Heart right ventricle (tissue), 16 donors: ENCODE results near the gene IQGAP1. TPM values are rescaled to one million over a fixed set of nuclear protein-coding genes. Genes with fewer than 3 reads are reported as not detected.
"Not testable (repeated sequence)": the region's sequence is repeated elsewhere in the genome, so short reads cannot be mapped to it uniquely, and the experiment has no call there.

ENCODE experiments used
- ATAC-seq, 8 donors: fragments of 200-7000 bp; cut with Tn5 transposase; one replicate each; pipeline ENCODE4 v1.9.1; 2020; ENCODE audit warnings: mild to moderate bottlenecking in 8 of 8, moderate library complexity in 8 of 8, moderate number of reproducible peaks in 1 of 8
- DNase-seq, 2 donors: peaks; one replicate each; pipeline ENCODE4 v3.0.0-alpha.2; 2020
- H3K27ac ChIP-seq, 10 donors: fragments of 200-600 bp; sonication (generic) in 2 of 10; one replicate each; pipeline versions ENCODE4 v1.5.0 to v1.8.0; 2020 to 2022; ENCODE audit warnings: mild to moderate bottlenecking in 3 of 10
- H3K27me3 ChIP-seq, 7 donors: fragments of 200-600 bp; one replicate each; pipeline ENCODE4 v1.8.0; 2021 to 2022; ENCODE audit warnings: mild to moderate bottlenecking in 2 of 7
- H3K36me3 ChIP-seq, 9 donors: fragments of 200-600 bp; sonication (generic) in 1 of 9; one replicate each; pipeline versions ENCODE4 v1.5.0 to v1.8.0; 2020 to 2022; ENCODE audit warnings: mild to moderate bottlenecking in 2 of 9
- H3K4me1 ChIP-seq, 9 donors: fragments of 200-600 bp; sonication (generic) in 1 of 9; one replicate each; pipeline versions ENCODE4 v1.5.0 to v1.8.0; 2020 to 2022; ENCODE audit warnings: mild to moderate bottlenecking in 4 of 9
- H3K4me3 ChIP-seq, 10 donors: fragments of 200-600 bp; sonication (generic) in 2 of 10; one replicate each; pipeline versions ENCODE4 v1.5.0 to v1.8.0; 2020 to 2022; ENCODE audit warnings: mild to moderate bottlenecking in 7 of 10, moderate library complexity in 2 of 10
- H3K9me3 ChIP-seq, 11 donors: fragments of 200-600 bp in 10 of 11; sonication (generic) in 2 of 11; one replicate each; pipeline versions ENCODE4 v1.5.0 to v1.8.0; 2013 to 2022; ENCODE audit warnings: mild to moderate bottlenecking in 2 of 11, control low read depth in 1 of 11, moderate library complexity in 1 of 11
- CTCF ChIP-seq, 9 donors: fragments of 200-600 bp; sonication (generic) in 2 of 9; IDR thresholded peaks; one replicate each; pipeline versions ENCODE4 v1.5.0 to v1.8.0; 2021 to 2022; ENCODE audit warnings: antibody characterized with exemption in 9 of 9, mild to moderate bottlenecking in 5 of 9, moderate library complexity in 1 of 9
- WGBS, 2 donors: extraction: QIAGEN DNeasy Blood & Tissue Kit; methylation state at CpG; one replicate each; pipeline ENCODE4 v1.1.7; 2013; ENCODE audit warnings: inconsistent platforms in 1 of 2; 5-methylcytosine and 5-hydroxymethylcytosine counted together
- intact Hi-C, 10 donors: fragments of 100-400 bp; cut with DNase I; formaldehyde crosslinking; loops; one replicate each; pipeline versions ENCODE4 v1.11.1 to v1.14.2; 2022
- polyA plus RNA-seq, 2 donors: library from polyadenylated mRNA; stranded (reverse); fragments of 200-250 nt; gene quantifications; one replicate each; pipeline ENCODE4 v1.2.3, GENCODE V29; 2013
- total RNA-seq, 10 donors: library from RNA; stranded (reverse); fragmentation: NEBNext Ultra II Directional in 3 of 10; extraction: Animal tissue kit (Norgen Biotek cat#: 25700) in 3 of 10; gene quantifications; one replicate each; pipeline versions ENCODE4 v1.2.1 to v1.2.4, GENCODE V29; 2021 to 2023
- donor health status: Arrhythmogenic right ventricular cardiomyopathy.
- donor health status: ischemic (EF 13 %, LVEDD 7.1; RV severe dilation, severe dysfunction).
- donor health status: healthy with polysubstance abuse.
- donor health status: DM: no; HTN: yes; CAD: no.
- donor health status: DM: no; HTN: no; CAD: no.
- donor health status: ischemic (EF 25% LVEDD 6.9; RV normal size, moderate dysfunction).
- donor health status: ischemic (EF 25% LVEDD 5.7; RV mildly dilated, moderate dysfunction).
- donor health status: healthy.
- donor health status: DM: yes; HTN: yes; CAD: no.
- donor health status: Ischemic cardiomyopathy.
- donor health status: ischemic (EF 35%, LVEDD 5.7; RV mildly dilated, moderate dysfunction).
- donor health status: nonischemic (EF 11% LVEDD 7.7; RV severe dilation, severe dysfunction).
- donor health status: DM: yes; HTN: yes; CAD: no.
- donor health status: PGD.
- donor health status: ischemic (EF 29% LVEDD 5.4; RV normal size, mild dysfunction).
- donor health status: nonischemic (EF 23%, LVEDD 6.1; RV moderate dilation, normal function).

Gene IQGAP1
- total and polyA plus RNA-seq, 12 donors = 28.6 to 81.7 (median 35.0) TPM

- 64 to 72% methylated on average over 9 of the region's 9 CpGs for WGBS, 2 donors
- ATAC-seq (peak in 2 of 8 donors; percentile 23 to 44), DNase-seq (no peak)
- H3K9me3 ChIP-seq = peaks cover 0 to 5% (median 0%) of the 10 kb centered on the region in 11 donors
- H3K27me3 ChIP-seq = no peaks in the 10 kb centered on the region
- H3K27ac ChIP-seq = peak overlapping the region in 5 of 10 donors; percentile 18 to 77 (median 35)
- H3K4me3 ChIP-seq = no peak overlapping the region
- intact Hi-C loops = no loop called here
- H3K36me3 ChIP-seq = no peaks in the 10 kb centered on the region
- no peak for TF ChIP-seq CTCF (IDR thresholded peaks at IDR 0.05)
- H3K4me1 ChIP-seq = peaks cover 12 to 72% (median 59%) of the 10 kb centered on the region in 9 donors
Measured at GRCh38 chr15:90414408-90415028, 26.5 kb downstream of the IQGAP1 start.

- 94 to 95% methylated on average over 5 of the region's 5 CpGs for WGBS, 2 donors
- H3K36me3 ChIP-seq, H3K27ac ChIP-seq, H3K4me3 ChIP-seq, intact Hi-C loops, H3K27me3 ChIP-seq, ATAC-seq, DNase-seq, H3K9me3 ChIP-seq: not testable (repeated sequence)
- H3K4me1 ChIP-seq = peaks cover 17 to 83% (median 72%) of the 10 kb centered on the region in 9 donors
Measured at GRCh38 chr15:90416052-90416451, 28.0 kb downstream of the IQGAP1 start.

GRCh38 chr15:90418627-90419026, 30.6 kb downstream of the IQGAP1 start:
- DNase-seq = no peak
- Histone ChIP-seq H3K36me3 (no peaks in the 10 kb centered on the region), H3K27ac (peak overlapping the region in 2 of 10 donors; percentile 7 to 51), H3K27me3 (no peaks in the 10 kb centered on the region), H3K4me1 (peaks cover 9 to 83% (median 74%) of the 10 kb centered on the region in 9 donors), H3K9me3 (peaks cover 0 to 5% (median 0%) of the 10 kb centered on the region in 11 donors), H3K4me3 (no peak overlapping the region)
- no peak for ATAC-seq
- intact Hi-C loops = no loop called here
- 73 to 79% methylated on average over 4 of the region's 4 CpGs for WGBS, 2 donors
- TF ChIP-seq CTCF (IDR thresholded peaks at IDR 0.05) = no peak

- no peak for DNase-seq
- TF ChIP-seq CTCF (IDR thresholded peaks at IDR 0.05) = no peak
- no peak overlapping the region for H3K4me3 ChIP-seq
- H3K9me3 ChIP-seq = peaks cover 0 to 5% (median 0%) of the 10 kb centered on the region in 11 donors
- no peak for ATAC-seq
- H3K27me3 ChIP-seq = no peaks in the 10 kb centered on the region
- H3K36me3 ChIP-seq = no peaks in the 10 kb centered on the region
- H3K27ac ChIP-seq = peak overlapping the region in 4 of 10 donors; percentile 7 to 51 (median 20)
- intact Hi-C loops = no loop called here
- peaks cover 8 to 83% (median 74%) of the 10 kb centered on the region in 9 donors for H3K4me1 ChIP-seq
Measured at GRCh38 chr15:90419206-90419605, 31.2 kb downstream of the IQGAP1 start.
